HFF-Myc (cell line): ENCODE results near the gene TNIK.

ENCODE experiments used
- DNase-seq: peaks from one replicate; pipeline ENCODE4 v3.0.0-alpha.2; 2011; ENCODE audit warnings: low read depth; ENCODE audit errors: extremely low read depth
- H3K4me3 ChIP-seq: replicated peaks from 2 replicates; pipeline ENCODE4 v1.5.1; 2011; ENCODE audit warnings: low read depth, mild to moderate bottlenecking, control low read depth, low read length
- CTCF ChIP-seq: IDR thresholded peaks from 2 replicates; pipeline ENCODE4 v1.5.1; 2012; ENCODE audit warnings: mild to moderate bottlenecking, low read depth, low read length, control low read depth; ENCODE audit errors: missing control alignments

The TNIK gene

GRCh38 chr3:171183042-171183441 is 277.2 kb downstream of the TNIK start:
- no peak overlapping the region for H3K4me3 ChIP-seq
- TF ChIP-seq CTCF = peak; percentile 27
- no peak for DNase-seq

- no peak for DNase-seq
- TF ChIP-seq CTCF = no peak
- no peak overlapping the region for H3K4me3 ChIP-seq
Observed at GRCh38 chr3:171181907-171182690, 278.1 kb downstream of the TNIK start.

- no peak for TF ChIP-seq CTCF
- DNase-seq = no peak
- no peak overlapping the region for H3K4me3 ChIP-seq
Observed at GRCh38 chr3:171178714-171179113, 281.5 kb downstream of the TNIK start.

GRCh38 chr3:171177553-171177952 is 282.7 kb downstream of the TNIK start:
- H3K4me3 ChIP-seq = no peak overlapping the region
- TF ChIP-seq CTCF = no peak
- DNase-seq = no peak

GRCh38 chr3:171177056-171177455 is 283.1 kb downstream of the TNIK start:
- TF ChIP-seq CTCF = no peak
- H3K4me3 ChIP-seq = no peak overlapping the region
- no peak for DNase-seq

- H3K4me3 ChIP-seq = no peak overlapping the region
- no peak for DNase-seq
- no peak for TF ChIP-seq CTCF
Observed at GRCh38 chr3:171176244-171176933, 283.8 kb downstream of the TNIK start.
